GM23248 (cell line): ENCODE results near the gene XXYLT1.

Experiments
- EZH2 ChIP-seq: fragments of 200-600 bp; sonication (generic); IDR thresholded peaks from 2 replicates; pipeline ENCODE4 v1.6.1; 2018; ENCODE audit warnings: antibody characterized with exemption, mild to moderate bottlenecking; ENCODE audit not compliant: insufficient read depth, poor library complexity, severe bottlenecking
- EZH2phosphoT487 ChIP-seq: fragments of 200-600 bp; sonication (generic); IDR thresholded peaks from 2 replicates; pipeline ENCODE4 v1.6.1; 2018; ENCODE audit warnings: antibody characterized with exemption, moderate library complexity, mild to moderate bottlenecking, low read depth; ENCODE audit not compliant: insufficient read depth

- no peak for TF ChIP-seq EZH2
- no peak for TF ChIP-seq EZH2phosphoT487
Measured at GRCh38 chr3:195043607-195044339, 227.2 kb downstream of the XXYLT1 start.
